Mononuclear cell (primary cell): ENCODE measurements around the gene VGF. TPM values are rescaled to one million over a fixed set of nuclear protein-coding genes. Genes with fewer than 3 reads are reported as not detected.
"Not testable (repeated sequence)": the region's sequence is repeated elsewhere in the genome, so short reads cannot be mapped to it uniquely, and the experiment has no call there.

ENCODE experiments used
- H3K27me3 ChIP-seq: 2 replicates; pipeline ENCODE4 v1.6.0; 2011; ENCODE audit warnings: low read length, control low read depth; ENCODE audit not compliant: insufficient read depth
- H3K4me1 ChIP-seq: 2 replicates; pipeline ENCODE4 v1.5.1; 2011; ENCODE audit warnings: mild to moderate bottlenecking, low read length, control low read depth; ENCODE audit not compliant: insufficient read depth
- H3K4me3 ChIP-seq: 2 replicates; pipeline ENCODE4 v1.5.1; 2011; ENCODE audit warnings: mild to moderate bottlenecking, low read length, moderate library complexity
- H3K9me3 ChIP-seq: 2 replicates; pipeline ENCODE4 v1.5.1; 2011; ENCODE audit warnings: low read depth, mild to moderate bottlenecking, control low read depth, low read length
- total RNA-seq: library from RNA; depleted of rRNA; stranded (reverse); fragments of >200 nt; gene quantifications from one replicate; pipeline ENCODE4 v1.2.3, GENCODE V29; 2012

Gene VGF
- total RNA-seq, 1 donor: not detected

DNA sequence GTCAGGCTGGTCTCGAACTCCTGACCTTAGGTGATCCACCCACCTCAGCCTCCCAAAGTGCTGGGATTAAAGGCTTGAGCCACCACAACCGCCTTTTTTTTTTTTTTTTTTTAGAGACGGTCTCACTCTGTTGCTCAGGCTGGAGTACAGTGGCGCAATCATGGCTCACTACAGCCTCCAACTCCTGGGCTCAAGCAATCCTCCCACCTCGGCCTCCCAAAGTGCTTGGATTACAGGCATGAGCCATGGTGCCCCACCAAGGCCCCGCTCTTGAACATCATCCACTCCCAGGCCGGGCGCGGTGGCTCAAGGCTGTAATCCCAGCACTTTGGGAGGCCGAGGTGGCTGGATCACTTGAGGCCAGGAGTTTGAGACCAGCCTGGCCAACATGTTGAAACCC lies 34.2 kb upstream of the VGF start:
- H3K4me3 ChIP-seq, H3K9me3 ChIP-seq: not testable (repeated sequence)
- Histone ChIP-seq H3K27me3 (peaks cover 17% of the 10 kb centered on the region), H3K4me1 (peaks cover 25% of the 10 kb centered on the region)

DNA sequence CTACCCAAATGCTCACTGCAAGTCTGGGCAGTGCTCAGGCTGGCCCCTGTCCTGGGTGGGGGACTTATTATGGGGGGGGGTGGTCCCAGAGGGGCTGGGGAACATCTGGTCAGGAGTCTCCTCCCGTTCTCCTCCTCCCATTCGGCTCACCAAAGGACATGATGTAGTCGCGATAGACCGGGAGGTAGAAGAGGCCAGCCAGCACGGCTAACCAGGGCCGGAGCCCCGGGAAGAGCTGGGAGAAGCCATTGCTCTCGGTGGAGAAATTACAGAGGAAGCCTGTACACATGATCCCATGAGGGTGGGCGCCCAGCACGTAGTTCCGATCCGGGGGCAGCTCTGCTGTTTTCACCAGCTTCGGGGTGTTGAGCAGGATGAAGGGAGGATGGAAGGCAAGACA lies 33.1 kb upstream of the VGF start:
- Histone ChIP-seq H3K27me3 (peaks cover 17% of the 10 kb centered on the region), H3K4me3 (no peak overlapping the region)

GRCh38 chr7:101197991-101198390 lies 32.6 kb upstream of the VGF start:
- Histone ChIP-seq H3K4me3 (no peak overlapping the region), H3K4me1 (peaks cover 13% of the 10 kb centered on the region), H3K9me3 (no peaks in the 10 kb centered on the region), H3K27me3 (peaks cover 17% of the 10 kb centered on the region)

More for the DNA sequence above, 33.1 kb upstream of the VGF start:
- H3K4me1 ChIP-seq: peaks cover 16% of the 10 kb centered on the region
- no peaks in the 10 kb centered on the region for H3K9me3 ChIP-seq

DNA sequence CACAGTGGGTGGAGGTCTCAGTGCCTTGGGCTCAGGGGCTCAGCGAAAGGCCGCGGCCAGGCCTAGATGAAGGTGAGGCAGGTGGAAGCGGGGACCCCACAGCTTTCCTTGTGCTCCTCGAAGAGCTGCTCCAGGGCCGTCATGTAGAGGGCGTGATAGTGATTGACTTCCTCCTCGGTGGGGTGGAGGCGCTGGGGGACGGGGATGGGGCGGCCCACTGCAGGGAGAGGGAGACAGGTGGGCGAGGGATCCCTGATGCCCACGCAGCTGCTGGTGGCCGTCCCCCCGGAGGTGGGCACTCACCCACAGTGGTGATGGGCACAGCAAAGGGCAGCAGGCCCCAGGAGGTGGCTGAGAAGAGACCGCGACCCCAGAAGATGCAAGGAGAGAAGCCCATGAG lies 30.5 kb upstream of the VGF start:
- no peak overlapping the region for H3K4me3 ChIP-seq
- H3K4me1 ChIP-seq: peaks cover 2% of the 10 kb centered on the region
- H3K27me3 ChIP-seq: peaks cover 6% of the 10 kb centered on the region
- no peaks in the 10 kb centered on the region for H3K9me3 ChIP-seq

GRCh38 chr7:101189109-101189508 lies 23.7 kb upstream of the VGF start:
- peaks cover 6% of the 10 kb centered on the region for H3K4me1 ChIP-seq
- no peak overlapping the region for H3K4me3 ChIP-seq
- peaks cover 9% of the 10 kb centered on the region for H3K27me3 ChIP-seq
- no peaks in the 10 kb centered on the region for H3K9me3 ChIP-seq

GRCh38 chr7:101186844-101187428 lies 21.6 kb upstream of the VGF start:
- no peak overlapping the region for H3K4me3 ChIP-seq
- peaks cover 6% of the 10 kb centered on the region for H3K4me1 ChIP-seq
- H3K9me3 ChIP-seq: no peaks in the 10 kb centered on the region
- peaks cover 16% of the 10 kb centered on the region for H3K27me3 ChIP-seq

GRCh38 chr7:101186194-101186593 lies 20.8 kb upstream of the VGF start:
- peaks cover 6% of the 10 kb centered on the region for H3K4me1 ChIP-seq
- H3K27me3 ChIP-seq: peaks cover 20% of the 10 kb centered on the region
- no peak overlapping the region for H3K4me3 ChIP-seq
- no peaks in the 10 kb centered on the region for H3K9me3 ChIP-seq

GRCh38 chr7:101185258-101185839 lies 20.0 kb upstream of the VGF start:
- H3K4me1 ChIP-seq: peaks cover 6% of the 10 kb centered on the region
- H3K9me3 ChIP-seq: no peaks in the 10 kb centered on the region
- no peak overlapping the region for H3K4me3 ChIP-seq
- peaks cover 28% of the 10 kb centered on the region for H3K27me3 ChIP-seq

DNA sequence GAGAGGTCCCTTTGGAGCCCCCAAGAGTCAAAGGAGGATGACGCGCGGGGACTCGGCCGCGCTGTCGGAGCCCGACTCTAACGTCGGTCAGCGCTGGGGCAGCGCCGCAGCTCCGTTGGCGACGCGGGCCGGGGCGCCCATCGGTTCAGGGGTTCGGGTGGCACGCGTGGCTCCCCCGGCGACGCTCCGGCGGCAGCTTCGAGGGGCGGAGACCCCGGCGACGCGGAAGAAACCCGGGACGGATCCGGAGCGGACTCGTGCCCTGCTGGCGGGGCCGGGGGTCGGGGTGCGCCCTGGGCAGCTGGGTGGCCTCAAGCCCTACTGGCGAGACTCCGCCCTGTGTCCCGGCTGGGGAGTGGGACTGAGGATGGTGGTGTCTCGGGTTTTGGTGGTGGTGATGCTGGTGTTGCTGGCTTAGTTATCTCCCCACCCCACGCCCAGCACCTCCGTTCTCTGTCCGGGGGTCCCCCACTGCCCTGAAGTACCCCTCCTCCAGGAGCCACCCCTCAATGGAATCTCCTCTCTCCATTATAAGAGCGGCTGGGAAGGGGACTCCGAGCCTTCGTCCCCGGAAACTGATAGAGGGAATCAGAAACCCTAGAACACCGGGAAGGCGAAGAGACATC lies 14.9 kb upstream of the VGF start, which contains the start of gene NAT16:
NAT16 (minus strand) TSS at position 164 of the 626 bp plus-strand sequence. CDS start 5,486 bp downstream, outside the sequence.
- Histone ChIP-seq H3K27me3 (peaks cover 63% of the 10 kb centered on the region), H3K9me3 (no peaks in the 10 kb centered on the region), H3K4me3 (no peak within 1 kb of the TSS), H3K4me1 (no peaks in the 10 kb centered on the region)

GRCh38 chr7:101179713-101180112 lies 14.3 kb upstream of the VGF start:
- Histone ChIP-seq H3K4me1 (no peaks in the 10 kb centered on the region), H3K4me3 (no peak overlapping the region), H3K9me3 (no peaks in the 10 kb centered on the region), H3K27me3 (peaks cover 65% of the 10 kb centered on the region)

DNA sequence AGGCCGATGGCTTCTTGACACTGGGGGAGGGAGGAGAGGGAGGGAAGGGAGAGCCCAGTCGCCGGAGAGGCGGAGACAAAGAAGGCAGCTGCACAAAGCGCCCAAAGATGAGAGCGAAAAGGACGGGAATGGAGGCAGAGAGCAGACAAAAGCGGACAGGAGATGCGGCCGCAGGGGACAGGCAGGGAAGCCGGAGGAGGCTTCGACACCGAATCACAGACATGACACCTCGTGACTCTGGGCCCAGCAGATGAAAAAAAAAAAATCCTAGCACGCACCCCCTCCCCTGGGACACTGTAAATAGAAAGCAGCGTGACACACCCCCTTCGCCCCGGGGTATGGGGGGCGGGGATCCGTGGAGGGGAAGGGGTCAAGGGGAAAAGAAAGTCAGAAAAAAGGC lies 13.7 kb upstream of the VGF start:
- H3K9me3 ChIP-seq: no peaks in the 10 kb centered on the region
- peaks cover 5% of the 10 kb centered on the region for H3K4me1 ChIP-seq
- H3K27me3 ChIP-seq: peaks cover 68% of the 10 kb centered on the region
- no peak overlapping the region for H3K4me3 ChIP-seq

GRCh38 chr7:101177644-101178043 lies 12.3 kb upstream of the VGF start:
- Histone ChIP-seq H3K4me3 (no peak overlapping the region), H3K9me3 (no peaks in the 10 kb centered on the region), H3K27me3 (peaks cover 83% of the 10 kb centered on the region), H3K4me1 (peaks cover 18% of the 10 kb centered on the region)

- H3K27me3 ChIP-seq: peaks cover 87% of the 10 kb centered on the region
- H3K4me3 ChIP-seq: no peak overlapping the region
- H3K9me3 ChIP-seq: no peaks in the 10 kb centered on the region
- peaks cover 38% of the 10 kb centered on the region for H3K4me1 ChIP-seq
Measured at GRCh38 chr7:101175664-101176063, 10.3 kb upstream of the VGF start.

GRCh38 chr7:101174322-101174854 lies 9.0 kb upstream of the VGF start:
- Histone ChIP-seq H3K9me3 (no peaks in the 10 kb centered on the region), H3K27me3 (peaks cover 95% of the 10 kb centered on the region), H3K4me3 (no peak overlapping the region), H3K4me1 (peaks cover 51% of the 10 kb centered on the region)

- Histone ChIP-seq H3K9me3 (no peaks in the 10 kb centered on the region), H3K4me3 (no peak overlapping the region), H3K27me3 (peaks cover 98% of the 10 kb centered on the region), H3K4me1 (peaks cover 53% of the 10 kb centered on the region)
Measured at GRCh38 chr7:101173752-101174244, 8.4 kb upstream of the VGF start.
